Activated CD8-positive, alpha-beta T cell treated with anti-CD3 and anti-CD28 coated beads for 36 hours (primary cell): Measurements from ENCODE around the gene CCDC6. TPM values are rescaled to one million over a fixed set of nuclear protein-coding genes. Genes with fewer than 3 reads are reported as not detected.
A peak's percentile ranks its signal among the peaks of the same experiment; 100 is the strongest.

Experiments used
- ATAC-seq: fragments of 200-7000 bp; cut with Tn5 transposase; one replicate; pipeline ENCODE4 v1.10.0; 2021; ENCODE audit warnings: mild to moderate bottlenecking, moderate library complexity
- CTCF ChIA-PET: fragments of 350-600 bp; sonication (Branson Sonifier 250); formaldehyde crosslinking; loops from one replicate; lab custom pipeline; 2021; ENCODE audit warnings: antibody characterized with exemption; lab: Charles Lee
- POLR2A ChIA-PET: fragments of 350-600 bp; sonication (Branson Sonifier 250); formaldehyde crosslinking; loops from one replicate; lab custom pipeline; 2021; ENCODE audit warnings: antibody characterized with exemption; lab: Charles Lee
- DNase-seq: peaks from one replicate; pipeline ENCODE4 v3.0.0-alpha.2; 2020
- H3K27ac Mint-ChIP-seq: one replicate; pipeline ENCODE4 v1.8.0; 2021; ENCODE audit warnings: mild to moderate bottlenecking, mixed read lengths
- H3K27me3 Mint-ChIP-seq: one replicate; pipeline ENCODE4 v1.8.0; 2021; ENCODE audit warnings: mixed read lengths
- H3K36me3 Mint-ChIP-seq: one replicate; pipeline ENCODE4 v1.8.0; 2021; ENCODE audit warnings: low read depth, mixed read lengths
- H3K4me1 Mint-ChIP-seq: one replicate; pipeline ENCODE4 v1.8.0; 2021; ENCODE audit warnings: low read depth, mixed read lengths
- H3K4me3 Mint-ChIP-seq: one replicate; pipeline ENCODE4 v1.8.0; 2021; ENCODE audit warnings: mild to moderate bottlenecking, moderate library complexity, mixed read lengths
- H3K9me3 Mint-ChIP-seq: one replicate; pipeline ENCODE4 v1.8.0; 2021; ENCODE audit warnings: mixed read lengths
- intact Hi-C: fragments of 100-400 bp; cut with micrococcal nuclease; formaldehyde crosslinking; loops from one replicate; pipeline ENCODE4 v1.10.0; 2022
- total RNA-seq, 2 experiments: library from RNA; stranded (reverse); gene quantifications; one replicate each; pipeline ENCODE4 v1.2.3, GENCODE V29; 2021
- TF ChIP-seq, protein P1 (sequence below): fragments of 200-600 bp; IDR thresholded peaks from one replicate; pipeline ENCODE4 v1.8.0; 2022; ENCODE audit warnings: antibody characterized with exemption, mild to moderate bottlenecking

CCDC6 gene
- total RNA-seq, 2 experiments from 2014 or later: 34.8 to 35.8 TPM

- no peak for ATAC-seq
- POLR2A ChIA-PET: interaction anchor here (0.7 to 2.5 kb wide), 3 partner anchors 12 to 36 kb away, joined by 3 to 12 read pairs (median 5); no protein-coding TSS in a partner anchor
- Mint-ChIP-seq H3K27ac (peak overlapping the region; percentile 35), H3K4me1 (peaks cover 74% of the 10 kb centered on the region), H3K36me3 (peaks cover 48% of the 10 kb centered on the region), H3K27me3 (no peaks in the 10 kb centered on the region), H3K9me3 (no peaks in the 10 kb centered on the region), H3K4me3 (no peak overlapping the region)
- TF ChIP-seq, protein P1, sequence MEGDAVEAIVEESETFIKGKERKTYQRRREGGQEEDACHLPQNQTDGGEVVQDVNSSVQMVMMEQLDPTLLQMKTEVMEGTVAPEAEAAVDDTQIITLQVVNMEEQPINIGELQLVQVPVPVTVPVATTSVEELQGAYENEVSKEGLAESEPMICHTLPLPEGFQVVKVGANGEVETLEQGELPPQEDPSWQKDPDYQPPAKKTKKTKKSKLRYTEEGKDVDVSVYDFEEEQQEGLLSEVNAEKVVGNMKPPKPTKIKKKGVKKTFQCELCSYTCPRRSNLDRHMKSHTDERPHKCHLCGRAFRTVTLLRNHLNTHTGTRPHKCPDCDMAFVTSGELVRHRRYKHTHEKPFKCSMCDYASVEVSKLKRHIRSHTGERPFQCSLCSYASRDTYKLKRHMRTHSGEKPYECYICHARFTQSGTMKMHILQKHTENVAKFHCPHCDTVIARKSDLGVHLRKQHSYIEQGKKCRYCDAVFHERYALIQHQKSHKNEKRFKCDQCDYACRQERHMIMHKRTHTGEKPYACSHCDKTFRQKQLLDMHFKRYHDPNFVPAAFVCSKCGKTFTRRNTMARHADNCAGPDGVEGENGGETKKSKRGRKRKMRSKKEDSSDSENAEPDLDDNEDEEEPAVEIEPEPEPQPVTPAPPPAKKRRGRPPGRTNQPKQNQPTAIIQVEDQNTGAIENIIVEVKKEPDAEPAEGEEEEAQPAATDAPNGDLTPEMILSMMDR: no peak
- DNase-seq: no peak
- intact Hi-C loops: no loop called here
- CTCF ChIA-PET: interaction anchor here (0.6 kb wide), 1 partner anchor 69 kb away, joined by 3 read pairs; no protein-coding TSS in a partner anchor
These were observed 6.2 kb downstream of the CCDC6 start for GRCh38 chr10:59900048-59900727.

DNA sequence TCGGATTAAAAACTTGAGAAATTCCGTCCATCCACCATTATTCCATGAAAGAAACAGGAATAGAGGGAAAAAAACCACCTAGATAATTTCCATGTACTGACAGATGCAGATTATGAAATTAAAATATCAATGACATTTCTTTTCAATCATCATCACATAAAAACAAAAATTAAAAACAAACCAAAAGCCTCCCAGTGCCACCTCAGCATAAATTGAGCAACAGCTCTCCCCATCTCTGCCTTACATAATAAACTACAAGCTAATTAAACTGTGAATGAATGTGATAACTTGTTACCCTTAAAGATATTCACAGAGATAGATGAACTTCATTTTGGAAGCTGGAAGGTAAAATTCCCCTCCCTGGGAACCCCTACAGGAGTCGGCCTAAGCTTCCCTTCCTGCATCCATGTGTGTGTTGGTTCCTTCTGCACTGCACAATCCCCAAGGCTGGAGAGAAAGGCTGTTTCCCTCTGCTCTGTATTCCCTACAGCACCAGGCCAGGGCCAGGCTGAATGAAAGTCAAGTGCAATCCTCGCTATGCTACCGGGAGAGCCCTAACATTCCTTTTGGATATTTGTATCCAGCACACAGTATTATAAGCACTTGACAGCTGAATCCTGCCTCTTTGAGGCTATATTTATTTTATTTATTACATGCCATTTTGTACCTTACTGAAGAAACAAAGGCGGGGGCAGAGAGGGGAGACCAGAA lies 8.1 kb downstream of the CCDC6 start:
- H3K27me3 Mint-ChIP-seq: no peaks in the 10 kb centered on the region
- peaks cover 71% of the 10 kb centered on the region for H3K4me1 Mint-ChIP-seq
- no peak overlapping the region for H3K27ac Mint-ChIP-seq
- DNase-seq: no peak
- no peak for ATAC-seq
- H3K4me3 Mint-ChIP-seq: no peak overlapping the region
- H3K9me3 Mint-ChIP-seq: no peaks in the 10 kb centered on the region
- TF ChIP-seq, protein P1: no peak
- POLR2A ChIA-PET: no interaction called here
- CTCF ChIA-PET: interaction anchor here (1.0 to 1.6 kb wide), 2 partner anchors 9 to 33 kb away, joined by 4 read pairs; no protein-coding TSS in a partner anchor
- intact Hi-C loops: no loop called here
- peaks cover 35% of the 10 kb centered on the region for H3K36me3 Mint-ChIP-seq

DNA sequence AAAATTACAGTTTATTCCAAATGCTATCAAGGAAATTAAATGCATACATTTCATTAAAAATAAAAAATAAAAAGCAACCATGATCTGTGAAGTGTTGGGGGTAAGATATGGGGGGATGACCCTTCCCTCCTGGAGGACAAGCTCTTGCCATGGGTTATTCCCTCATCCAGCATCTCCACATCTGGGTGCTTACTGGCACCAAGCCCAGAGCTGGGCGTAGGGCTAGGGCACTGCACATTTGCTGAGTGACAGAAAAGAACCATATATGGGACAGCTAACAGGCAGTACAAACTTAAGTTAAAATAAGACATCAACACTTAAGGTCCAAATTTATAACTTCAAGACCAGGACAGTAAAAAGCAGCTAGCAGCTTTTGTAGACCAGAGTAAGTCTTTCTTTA lies 10.2 kb downstream of the CCDC6 start:
- Mint-ChIP-seq H3K27ac (no peak overlapping the region), H3K4me1 (peaks cover 75% of the 10 kb centered on the region), H3K27me3 (no peaks in the 10 kb centered on the region), H3K36me3 (peaks cover 17% of the 10 kb centered on the region), H3K4me3 (no peak overlapping the region), H3K9me3 (no peaks in the 10 kb centered on the region)
- intact Hi-C loops: no loop called here
- ChIA-PET CTCF (interaction anchor here (1.9 kb wide), 1 partner anchor 10 kb away, joined by 8 read pairs; the partner anchor contains the start of gene CCDC6), POLR2A (interaction anchor here (1.0 to 2.2 kb wide), 3 partner anchors 9 to 32 kb away, joined by 3 to 13 read pairs (median 3); partner anchors contain the start of gene CCDC6)
- DNase-seq: no peak
- TF ChIP-seq, protein P1: no peak
- no peak for ATAC-seq

- DNase-seq: no peak
- ATAC-seq: no peak
- TF ChIP-seq, protein P1: no peak
- Mint-ChIP-seq H3K9me3 (no peaks in the 10 kb centered on the region), H3K27ac (no peak overlapping the region), H3K36me3 (peaks cover 15% of the 10 kb centered on the region), H3K4me3 (no peak overlapping the region), H3K27me3 (no peaks in the 10 kb centered on the region), H3K4me1 (peaks cover 71% of the 10 kb centered on the region)
- intact Hi-C loops: no loop called here
- CTCF ChIA-PET: interaction anchor here (1.9 kb wide), 1 partner anchor 10 kb away, joined by 8 read pairs; the partner anchor contains the start of gene CCDC6
- POLR2A ChIA-PET: interaction anchor here (0.6 to 2.2 kb wide), 5 partner anchors 8 to 319 kb away, joined by 3 to 13 read pairs (median 3); partner anchors contain the start of gene CCDC6
These were observed 10.7 kb downstream of the CCDC6 start for GRCh38 chr10:59895629-59896116.
